ENCODE results near the gene COMT. TPM values are rescaled to one million over a fixed set of nuclear protein-coding genes. Genes with fewer than 3 reads are reported as not detected.

COMT gene
- total and polyA plus RNA-seq, 2 donors from 2014 or later, result 118 to 244 TPM

DNA sequence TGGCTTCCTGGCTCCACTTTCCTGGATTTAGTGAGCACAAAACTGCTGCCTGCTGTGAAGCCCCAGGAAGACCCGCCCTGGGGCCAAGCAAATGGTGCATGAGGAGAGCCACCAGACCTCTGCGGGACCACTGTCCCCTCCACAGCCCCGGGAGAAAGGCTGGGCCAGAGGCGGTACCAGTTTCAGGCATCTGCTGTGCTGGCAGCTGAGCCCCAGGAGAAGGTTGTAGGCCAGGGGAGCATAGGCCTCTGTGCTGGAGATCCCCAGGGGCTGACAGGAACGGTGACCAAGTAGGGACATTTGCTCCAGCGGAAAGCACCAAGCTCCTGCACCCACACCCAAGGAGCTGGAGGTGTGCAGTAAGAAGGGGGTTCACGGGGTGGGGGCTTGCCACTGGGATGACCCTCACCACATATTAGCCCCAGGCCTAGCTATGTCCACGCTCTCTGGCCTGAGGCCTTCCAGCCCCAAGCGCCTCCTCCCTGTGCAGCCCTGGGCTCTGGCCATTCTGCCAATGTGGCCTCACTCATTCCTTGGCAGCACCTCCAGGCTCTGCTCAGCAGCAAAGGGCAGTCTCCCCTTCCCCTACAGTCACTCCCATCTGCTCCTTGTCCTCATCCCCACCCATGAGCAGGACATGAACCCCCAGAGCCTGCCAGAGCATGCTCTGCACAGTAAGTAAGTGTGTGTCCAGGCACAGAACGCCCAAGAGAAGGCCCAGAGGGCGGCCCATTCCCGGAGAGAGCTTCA is 24.0 kb upstream of the COMT start:
- Histone ChIP-seq H3K4me1 (ENCODE audit: control insufficient read depth in 2 of 3, insufficient read depth in 2 of 3, low read depth in 1 of 3, low read length in 3 of 3) (no peaks in the 10 kb centered on the region), H3K27ac (ENCODE audit: low read depth in 2 of 2, low read length in 2 of 2) (no peak overlapping the region), H3K4me3 (ENCODE audit: low read length in 3 of 3) (no peak overlapping the region), H3K9me3 (ENCODE audit: control insufficient read depth in 2 of 3, insufficient read depth in 1 of 3, low read length in 3 of 3) (peaks cover 0 to 1% (median 0%) of the 10 kb centered on the region in 3 donors), H3K9ac (ENCODE audit: low read length in 3 of 3) (no peak overlapping the region), H3K27me3 (ENCODE audit: control insufficient read depth, insufficient read depth, low read length) (no peaks in the 10 kb centered on the region), H3K36me3 (ENCODE audit: control insufficient read depth in 2 of 3, insufficient read depth in 3 of 3, low read length in 3 of 3) (peaks cover 3 to 42% (median 28%) of the 10 kb centered on the region in 3 donors)
- intact Hi-C loops (cut with DNase I), result no loop called here
- FAIRE-seq, result no peak
- TF ChIP-seq, protein P1, sequence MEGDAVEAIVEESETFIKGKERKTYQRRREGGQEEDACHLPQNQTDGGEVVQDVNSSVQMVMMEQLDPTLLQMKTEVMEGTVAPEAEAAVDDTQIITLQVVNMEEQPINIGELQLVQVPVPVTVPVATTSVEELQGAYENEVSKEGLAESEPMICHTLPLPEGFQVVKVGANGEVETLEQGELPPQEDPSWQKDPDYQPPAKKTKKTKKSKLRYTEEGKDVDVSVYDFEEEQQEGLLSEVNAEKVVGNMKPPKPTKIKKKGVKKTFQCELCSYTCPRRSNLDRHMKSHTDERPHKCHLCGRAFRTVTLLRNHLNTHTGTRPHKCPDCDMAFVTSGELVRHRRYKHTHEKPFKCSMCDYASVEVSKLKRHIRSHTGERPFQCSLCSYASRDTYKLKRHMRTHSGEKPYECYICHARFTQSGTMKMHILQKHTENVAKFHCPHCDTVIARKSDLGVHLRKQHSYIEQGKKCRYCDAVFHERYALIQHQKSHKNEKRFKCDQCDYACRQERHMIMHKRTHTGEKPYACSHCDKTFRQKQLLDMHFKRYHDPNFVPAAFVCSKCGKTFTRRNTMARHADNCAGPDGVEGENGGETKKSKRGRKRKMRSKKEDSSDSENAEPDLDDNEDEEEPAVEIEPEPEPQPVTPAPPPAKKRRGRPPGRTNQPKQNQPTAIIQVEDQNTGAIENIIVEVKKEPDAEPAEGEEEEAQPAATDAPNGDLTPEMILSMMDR (IDR thresholded peaks at IDR 0.05; ENCODE audit: borderline replicate concordance, extremely low read depth, insufficient read depth), result no peak
- DNase-seq, result no peak

DNA sequence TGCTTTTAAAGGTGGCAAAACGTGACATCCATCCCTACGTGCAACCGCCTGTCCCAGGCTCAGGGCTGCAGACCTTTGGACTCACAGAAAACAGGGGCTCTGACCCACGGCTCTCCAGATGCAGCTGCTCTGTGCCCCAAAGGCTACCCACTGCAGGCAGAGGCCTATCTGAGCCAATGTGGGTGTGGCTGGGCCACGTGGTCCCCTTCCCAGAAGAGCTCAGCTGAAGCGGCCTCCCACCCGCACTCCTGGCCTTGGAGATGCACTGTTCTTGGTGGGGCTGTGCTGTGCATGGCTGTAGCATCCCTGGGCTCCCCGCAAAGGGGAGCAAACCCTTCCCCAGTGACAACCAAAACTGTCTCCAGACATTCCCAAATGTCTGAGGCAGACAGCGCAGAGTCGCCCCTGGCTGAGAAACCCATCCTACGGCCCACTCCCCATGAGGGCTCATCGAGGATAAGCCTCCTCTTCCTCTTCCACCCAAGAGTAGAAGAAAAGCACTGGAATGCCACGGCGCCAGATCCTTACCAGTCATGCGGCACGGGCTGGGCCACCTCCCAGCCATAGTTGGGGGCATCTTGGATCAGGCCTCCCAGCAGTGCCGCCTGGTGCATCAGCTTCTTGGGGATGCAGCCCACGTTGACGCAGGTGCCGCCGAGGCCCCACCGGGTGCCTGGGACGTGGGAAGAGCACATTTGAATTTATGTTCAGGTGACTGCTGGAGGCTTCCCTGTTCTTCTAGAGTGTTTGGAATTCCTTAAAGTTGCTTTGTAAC is 23.1 kb upstream of the COMT start:
- no peak overlapping the region for H3K27ac ChIP-seq (ENCODE audit: low read depth in 2 of 2, low read length in 2 of 2)

DNA sequence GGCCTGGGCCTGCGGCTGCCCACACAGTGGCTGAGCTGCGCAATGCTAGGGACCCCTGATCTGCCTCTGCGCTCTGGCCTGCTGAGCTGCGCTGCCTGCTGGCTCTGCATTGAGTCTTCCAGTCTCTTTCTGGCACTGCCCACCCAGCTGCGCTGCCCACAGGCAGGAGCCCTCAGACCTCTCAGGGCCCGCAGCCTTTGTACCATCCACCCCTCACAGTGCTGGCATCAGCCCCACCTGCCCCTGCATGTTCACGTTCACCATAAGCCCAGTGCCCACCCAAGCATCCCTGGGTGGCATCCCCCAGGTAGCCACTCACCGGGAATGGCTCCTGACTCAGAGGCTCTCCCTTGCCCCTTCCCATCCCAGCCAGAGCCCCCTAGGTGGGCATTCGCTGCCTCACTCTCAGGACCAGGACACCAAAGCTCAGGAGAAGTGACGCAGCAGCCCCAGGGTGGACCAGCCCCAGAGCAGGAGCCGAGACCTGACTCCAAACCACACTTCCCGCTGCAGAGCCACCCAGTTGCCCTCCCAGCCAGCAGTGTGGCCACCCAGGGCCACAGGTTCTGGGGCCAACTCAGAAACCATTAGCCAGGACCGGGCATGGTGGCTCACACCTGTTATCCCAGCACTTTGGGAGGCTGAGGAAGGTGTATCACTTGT is 21.7 kb upstream of the COMT start:
- DNase-seq (no peak), FAIRE-seq (no peak)
- H3K27ac ChIP-seq (ENCODE audit: low read depth in 2 of 2, low read length in 2 of 2), result no peak overlapping the region
- no peaks in the 10 kb centered on the region for H3K9me3 ChIP-seq (ENCODE audit: control insufficient read depth in 2 of 3, insufficient read depth in 1 of 3, low read length in 3 of 3)
- TF ChIP-seq, protein P1 (IDR thresholded peaks at IDR 0.05; ENCODE audit: borderline replicate concordance, extremely low read depth, insufficient read depth), result no peak
- H3K36me3 ChIP-seq (ENCODE audit: control insufficient read depth in 2 of 3, insufficient read depth in 3 of 3, low read length in 3 of 3), result peaks cover 0 to 32% (median 19%) of the 10 kb centered on the region in 3 donors
- no peaks in the 10 kb centered on the region for H3K4me1 ChIP-seq (ENCODE audit: control insufficient read depth in 2 of 3, insufficient read depth in 2 of 3, low read depth in 1 of 3, low read length in 3 of 3)
- no peak overlapping the region for H3K4me3 ChIP-seq (ENCODE audit: low read length in 3 of 3)
- no peaks in the 10 kb centered on the region for H3K27me3 ChIP-seq (ENCODE audit: control insufficient read depth, insufficient read depth, low read length)
- H3K9ac ChIP-seq (ENCODE audit: low read length in 3 of 3), result no peak overlapping the region
- intact Hi-C loops (cut with DNase I), result no loop called here

More for the DNA sequence above, 23.1 kb upstream of the COMT start:
- TF ChIP-seq, protein P1 (IDR thresholded peaks at IDR 0.05; ENCODE audit: borderline replicate concordance, extremely low read depth, insufficient read depth), result no peak
- Histone ChIP-seq H3K4me1 (ENCODE audit: control insufficient read depth in 2 of 3, insufficient read depth in 2 of 3, low read depth in 1 of 3, low read length in 3 of 3) (no peaks in the 10 kb centered on the region), H3K9ac (ENCODE audit: low read length in 3 of 3) (no peak overlapping the region), H3K4me3 (ENCODE audit: low read length in 3 of 3) (no peak overlapping the region), H3K9me3 (ENCODE audit: control insufficient read depth in 2 of 3, insufficient read depth in 1 of 3, low read length in 3 of 3) (peaks cover 0 to 1% (median 0%) of the 10 kb centered on the region in 3 donors), H3K27me3 (ENCODE audit: control insufficient read depth, insufficient read depth, low read length) (no peaks in the 10 kb centered on the region), H3K36me3 (ENCODE audit: control insufficient read depth in 2 of 3, insufficient read depth in 3 of 3, low read length in 3 of 3) (peaks cover 3 to 42% (median 27%) of the 10 kb centered on the region in 3 donors)
- FAIRE-seq (no peak), DNase-seq (no peak)
- intact Hi-C loops (cut with DNase I), result no loop called here
